ENCODE measurements around the gene MYH6.
"Not testable (repeated sequence)": the region's sequence is repeated elsewhere in the genome, so short reads cannot be mapped to it uniquely, and the experiment has no call there.

- not testable (repeated sequence) for TF ChIP-seq CTCF (IDR thresholded peaks at IDR 0.05; ENCODE audit: low read length); EZH2 (IDR thresholded peaks at IDR 0.05; ENCODE audit: borderline replicate concordance, low read length)
Observed at GRCh38 chr14:23419646-23420045, 11.6 kb upstream of the MYH6 start.
